Stomach (tissue), 9 donors: Measurements from ENCODE around the gene PCNX3. TPM values are rescaled to one million over a fixed set of nuclear protein-coding genes. Genes with fewer than 3 reads are reported as not detected.
A peak's percentile ranks its signal among the peaks of the same experiment; 100 is the strongest.

Source experiments
- DNase-seq, 2 donors: peaks; one replicate each; pipeline versions ENCODE4 v3.0.0 to v3.0.0-alpha.2; 2013 to 2019
- H3K27ac ChIP-seq, 5 donors: fragments of 200-600 bp in 4 of 5; sonication (generic) in 4 of 5; one replicate each; pipeline ENCODE4 v1.5.1; 2013 to 2019; ENCODE audit warnings: mild to moderate bottlenecking in 1 of 5, moderate library complexity in 1 of 5
- H3K27me3 ChIP-seq, 3 donors: fragments of 200-600 bp; sonication (generic); one replicate each; pipeline ENCODE4 v1.5.1; 2017 to 2019; ENCODE audit warnings: mixed run types in 1 of 3
- H3K36me3 ChIP-seq, 4 donors: fragments of 200-600 bp; sonication (generic); 1 replicate in 3 of 4; 2 replicates in 1 of 4; pipeline ENCODE4 v1.5.1; 2016 to 2019
- H3K4me1 ChIP-seq, 4 donors: fragments of 200-600 bp; sonication (generic); one replicate each; pipeline ENCODE4 v1.5.1; 2016 to 2019
- H3K4me3 ChIP-seq, 4 donors: fragments of 200-600 bp; sonication (generic) in 3 of 4; one replicate each; pipeline ENCODE4 v1.5.1; 2016 to 2019; ENCODE audit warnings: mild to moderate bottlenecking in 1 of 4
- H3K9me3 ChIP-seq, 4 donors: fragments of 200-600 bp; sonication (generic); one replicate each; pipeline ENCODE4 v1.5.1; 2016 to 2019
- CTCF ChIP-seq, 7 experiments: fragments of 450-650 bp in 4 of 7; fragments of 200-600 bp in 3 of 7; sonication (generic) in 3 of 7; IDR thresholded peaks; one replicate each; pipeline ENCODE4 v1.5.1; 2016 to 2019; ENCODE audit warnings: antibody characterized with exemption in 7 of 7, control low read depth in 2 of 7, mild to moderate bottlenecking in 1 of 7
- EP300 ChIP-seq: sonication (generic); formaldehyde crosslinking; IDR thresholded peaks from one replicate; pipeline ENCODE4 v1.6.1; 2017; ENCODE audit warnings: antibody characterized with exemption
- POLR2A ChIP-seq, 4 donors: fragments of 450-650 bp; IDR thresholded peaks; one replicate each; pipeline ENCODE4 v1.6.1; 2016; ENCODE audit warnings: antibody characterized with exemption in 4 of 4, control low read depth in 2 of 4, mild to moderate bottlenecking in 1 of 4, moderate library complexity in 1 of 4
- POLR2AphosphoS5 ChIP-seq, 3 donors: sonication (generic); formaldehyde crosslinking; IDR thresholded peaks; one replicate each; pipeline ENCODE4 v1.6.1; 2016; ENCODE audit warnings: antibody characterized with exemption in 3 of 3
- WGBS, 5 donors: extraction: QIAGEN DNeasy Blood & Tissue Kit in 3 of 5; methylation state at CpG; one replicate each; pipeline versions ENCODE4 v1.1.5 to v1.1.7; 2013 to 2018; 5-methylcytosine and 5-hydroxymethylcytosine counted together
- intact Hi-C: fragments of 100-400 bp; cut with DNase I; formaldehyde crosslinking; loops from one replicate; pipeline ENCODE4 v1.15.1; 2023; ENCODE audit warnings: low total_unique reads
- polyA plus RNA-seq, 3 donors: library from polyadenylated mRNA; stranded (reverse); fragments of 200-250 nt; gene quantifications; one replicate each; pipeline ENCODE4 v1.2.3, GENCODE V29; 2013
- total RNA-seq, 5 donors: library from RNA; depleted of rRNA; stranded (reverse); fragments of >200 nt; gene quantifications; one replicate each; pipeline versions ENCODE4 v1.1.0 to v1.2.3, GENCODE V29; 2014 to 2016
- donor health status: healthy with polysubstance abuse.
- donor health status: Bipolar disorder and iron deficiency.
- donor health status: healthy.

PCNX3 gene
- total and polyA plus RNA-seq, 8 donors: 4.6 to 76.2 (median 22.0) TPM

GRCh38 chr11:65576232-65576866, 39.2 kb upstream of the PCNX3 start:
- Histone ChIP-seq H3K27me3 (no peaks in the 10 kb centered on the region), H3K36me3 (peaks cover 25 to 30% (median 28%) of the 10 kb centered on the region in 4 donors), H3K9me3 (no peaks in the 10 kb centered on the region), H3K4me3 (peak overlapping the region; percentile 75 to 89 (median 80)), H3K27ac (peak overlapping the region; percentile 86 to 97 (median 95)), H3K4me1 (peaks cover 57 to 88% (median 69%) of the 10 kb centered on the region in 4 donors)
- DNase-seq: no peak
- intact Hi-C loops: no loop called here
- TF ChIP-seq POLR2A (IDR thresholded peaks at IDR 0.05) (no peak), EP300 (no peak), CTCF (IDR thresholded peaks at IDR 0.05) (no peak), POLR2AphosphoS5 (IDR thresholded peaks at IDR 0.05) (no peak)
- WGBS, 5 donors: 1 to 15% (median 10%) methylated on average over 12 to 26 of the region's 26 CpGs

GRCh38 chr11:65576867-65577755, 38.5 kb upstream of the PCNX3 start:
- H3K9me3 ChIP-seq: no peaks in the 10 kb centered on the region
- no peaks in the 10 kb centered on the region for H3K27me3 ChIP-seq
- WGBS, 5 donors: 19 to 39% (median 24%) methylated on average over 12 to 18 of the region's 18 CpGs
- H3K4me1 ChIP-seq: peaks cover 50 to 80% (median 62%) of the 10 kb centered on the region in 4 donors
- TF ChIP-seq CTCF (IDR thresholded peaks at IDR 0.05) (no peak), EP300 (no peak), POLR2AphosphoS5 (IDR thresholded peaks at IDR 0.05) (peak; percentile 66 to 80 (median 66)), POLR2A (IDR thresholded peaks at IDR 0.05) (peak in 1 of 4 donors; percentile 18)
- DNase-seq: peak; percentile 78 to 83
- peaks cover 33 to 38% (median 35%) of the 10 kb centered on the region in 4 donors for H3K36me3 ChIP-seq
- H3K4me3 ChIP-seq: peak overlapping the region; percentile 75 to 89 (median 80)
- intact Hi-C loops: no loop called here
- peak overlapping the region; percentile 86 to 97 (median 95) for H3K27ac ChIP-seq

- Histone ChIP-seq H3K9me3 (no peaks in the 10 kb centered on the region), H3K27ac (peak overlapping the region; percentile 86 to 97 (median 95)), H3K4me1 (peaks cover 49 to 78% (median 60%) of the 10 kb centered on the region in 4 donors), H3K36me3 (peaks cover 37 to 44% (median 41%) of the 10 kb centered on the region in 4 donors), H3K27me3 (no peaks in the 10 kb centered on the region), H3K4me3 (peak overlapping the region; percentile 75 to 89 (median 80))
- DNase-seq: no peak
- TF ChIP-seq POLR2A (IDR thresholded peaks at IDR 0.05) (no peak), CTCF (IDR thresholded peaks at IDR 0.05) (no peak), POLR2AphosphoS5 (IDR thresholded peaks at IDR 0.05) (no peak), EP300 (no peak)
- intact Hi-C loops: no loop called here
- WGBS, 5 donors: 36 to 52% (median 49%) methylated on average over 6 to 8 of the region's 8 CpGs
Measured at GRCh38 chr11:65577756-65578109, 37.8 kb upstream of the PCNX3 start.

- WGBS, 5 donors: 87 to 96% (median 94%) methylated on average over 7 of the region's 7 CpGs
- no peak for TF ChIP-seq POLR2AphosphoS5 (IDR thresholded peaks at IDR 0.05)
- no peak for TF ChIP-seq POLR2A (IDR thresholded peaks at IDR 0.05)
- TF ChIP-seq EP300: no peak
- no peak for TF ChIP-seq CTCF (IDR thresholded peaks at IDR 0.05)
- peak overlapping the region; percentile 75 to 89 (median 80) for H3K4me3 ChIP-seq
- no peaks in the 10 kb centered on the region for H3K9me3 ChIP-seq
- H3K36me3 ChIP-seq: peaks cover 37 to 48% (median 43%) of the 10 kb centered on the region in 4 donors
- H3K27me3 ChIP-seq: no peaks in the 10 kb centered on the region
- peaks cover 47 to 75% (median 56%) of the 10 kb centered on the region in 4 donors for H3K4me1 ChIP-seq
- intact Hi-C loops: no loop called here
- no peak for DNase-seq
- peak overlapping the region in 4 of 5 donors; percentile 95 to 97 (median 96) for H3K27ac ChIP-seq
Measured at GRCh38 chr11:65578134-65578533, 37.4 kb upstream of the PCNX3 start.
